NCI-H2196 treated with DMSO at 0.1 percent for 48 hours (cell line): Measurements from ENCODE around the gene IL1RL2.

Experiments used
- DNase-seq: peaks from one replicate; lab custom pipeline; 2025; ENCODE audit not compliant: unreplicated experiment; lab: John Stamatoyannopoulos, UW

IL1RL2 gene

DNA sequence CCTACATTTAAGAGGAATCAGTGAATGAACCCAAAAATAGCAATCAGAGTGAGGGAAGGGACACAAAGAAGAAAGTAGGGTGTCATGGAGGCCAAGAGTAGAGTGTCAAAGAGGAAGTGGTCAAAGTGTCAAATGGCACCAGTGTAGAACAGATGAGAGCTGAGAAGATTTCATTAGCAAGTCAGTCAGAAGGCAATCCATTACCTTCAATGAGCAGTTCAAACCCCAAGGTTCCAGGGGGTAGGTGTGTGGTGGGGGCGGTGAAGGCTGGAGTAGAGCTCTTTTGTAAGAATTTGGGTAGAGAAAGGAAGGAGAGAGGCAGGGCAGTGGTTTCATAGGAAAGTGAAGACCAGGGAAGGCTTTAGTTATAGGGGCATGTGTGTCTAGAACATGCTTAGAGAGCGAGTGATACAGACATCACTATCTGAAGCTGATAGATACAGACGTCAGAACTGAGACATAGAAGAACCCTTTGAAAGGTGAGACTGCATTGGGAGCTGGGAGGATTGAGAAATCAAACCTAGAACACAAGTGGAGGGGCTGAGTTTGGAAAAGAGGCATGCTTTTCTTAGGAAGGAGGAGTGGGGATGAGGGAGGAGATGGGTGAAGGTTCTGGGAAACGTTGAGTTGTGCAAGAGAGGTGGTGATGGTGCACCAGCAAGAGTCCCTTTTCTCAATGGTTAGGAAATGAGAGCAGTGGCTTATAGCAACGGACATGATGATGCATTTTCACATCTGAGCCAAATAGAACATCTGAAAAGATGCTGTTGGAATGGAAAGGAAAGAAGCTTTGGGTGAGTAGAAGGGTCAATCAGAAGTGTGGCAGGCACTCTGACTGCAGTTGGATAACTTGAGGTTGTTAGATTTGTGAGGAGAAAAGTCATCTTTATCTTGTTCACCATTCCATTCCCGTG, 75.7 kb downstream of the IL1RL2 start:
- no peak for DNase-seq

DNA sequence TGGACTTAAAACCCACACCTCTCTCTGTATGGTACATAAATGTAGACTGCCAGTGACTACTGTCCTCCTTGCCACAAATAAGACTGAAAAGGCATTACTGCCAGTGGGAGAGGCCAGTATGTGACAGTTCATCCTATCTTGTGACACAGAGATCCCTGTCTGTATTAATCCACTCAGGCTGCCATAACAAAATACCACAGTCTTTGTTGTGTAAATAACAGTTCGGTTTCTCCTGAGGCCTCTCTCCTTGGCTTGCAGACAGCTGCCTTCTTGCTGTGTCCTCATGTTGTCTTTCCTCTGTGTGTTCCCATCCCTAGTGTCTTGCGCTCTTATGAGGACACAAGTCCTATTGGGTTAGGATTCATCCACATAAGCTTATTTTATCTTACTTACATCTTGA, 78.1 kb downstream of the IL1RL2 start:
- DNase-seq: no peak

DNA sequence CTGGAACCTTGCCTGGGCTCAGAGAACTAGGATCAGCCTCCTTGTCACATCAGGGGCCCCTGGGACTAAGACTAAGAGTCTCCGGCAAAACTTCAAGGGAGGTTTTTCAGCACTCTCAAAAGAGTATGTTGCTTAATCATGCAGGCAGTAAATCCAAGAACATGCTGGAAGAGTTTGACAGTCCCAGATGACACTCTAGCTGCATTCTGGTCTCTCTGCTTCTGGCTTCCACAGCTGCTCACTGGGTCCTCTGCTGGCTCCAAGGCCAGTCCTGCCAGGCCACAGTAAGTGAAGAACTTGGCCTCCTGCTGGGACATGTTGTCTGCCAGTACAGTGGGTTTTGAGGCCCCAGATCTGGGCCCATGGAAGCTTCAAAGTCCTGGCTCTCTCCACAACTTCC, 79.4 kb downstream of the IL1RL2 start:
- no peak for DNase-seq

DNA sequence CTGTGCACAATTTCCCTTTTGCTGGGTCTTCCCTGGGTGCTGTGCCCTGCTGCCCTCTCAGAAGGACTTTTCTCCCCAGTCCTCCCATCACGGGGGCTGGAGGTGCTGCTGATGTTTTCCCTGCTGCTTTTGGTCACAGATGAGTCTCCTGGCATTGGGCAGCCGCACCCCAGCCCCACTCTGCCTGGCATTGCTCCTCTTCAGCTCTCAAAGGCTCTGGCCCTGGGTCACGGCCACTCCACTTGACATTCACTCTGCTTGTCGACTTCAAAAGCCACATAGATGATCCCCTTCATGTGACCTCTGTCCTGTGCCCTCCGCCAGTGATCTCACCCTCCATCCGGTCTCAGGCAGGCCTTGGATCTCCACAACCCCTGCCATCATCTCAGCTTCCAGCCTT, 81.0 kb downstream of the IL1RL2 start:
- DNase-seq: no peak

DNA sequence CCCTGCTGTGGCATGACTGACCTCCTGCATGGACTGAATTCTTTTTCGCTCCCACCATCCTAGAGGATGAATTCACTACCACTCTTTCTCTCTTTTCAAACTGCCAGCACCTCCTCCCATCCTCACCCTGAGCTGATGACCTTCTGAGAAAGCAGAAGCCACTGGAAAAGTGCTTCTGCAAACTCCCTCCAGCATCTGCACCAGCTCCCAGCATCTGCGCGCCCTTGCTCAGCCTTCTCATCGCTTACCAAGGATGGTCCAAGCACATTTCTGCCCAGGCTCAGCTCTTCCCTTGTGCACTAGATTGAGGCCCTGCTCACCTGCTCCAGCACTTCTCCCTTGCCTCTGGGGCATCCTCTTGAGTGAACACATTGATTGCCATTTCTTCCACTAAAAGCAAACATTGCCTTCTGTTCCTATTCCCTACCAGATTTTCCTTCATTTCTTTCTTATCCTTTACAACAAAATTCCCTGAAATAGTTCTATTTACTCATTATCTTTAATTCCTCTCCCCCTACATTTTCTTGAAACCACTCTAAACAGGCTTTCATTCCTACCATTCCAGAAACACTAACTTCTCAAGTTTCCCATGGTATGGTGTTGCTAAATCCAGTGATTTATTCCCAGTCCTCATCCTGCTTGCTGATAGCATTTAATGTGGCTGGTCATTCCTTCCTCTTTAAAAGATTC, 81.8 kb downstream of the IL1RL2 start:
- DNase-seq: no peak

DNA sequence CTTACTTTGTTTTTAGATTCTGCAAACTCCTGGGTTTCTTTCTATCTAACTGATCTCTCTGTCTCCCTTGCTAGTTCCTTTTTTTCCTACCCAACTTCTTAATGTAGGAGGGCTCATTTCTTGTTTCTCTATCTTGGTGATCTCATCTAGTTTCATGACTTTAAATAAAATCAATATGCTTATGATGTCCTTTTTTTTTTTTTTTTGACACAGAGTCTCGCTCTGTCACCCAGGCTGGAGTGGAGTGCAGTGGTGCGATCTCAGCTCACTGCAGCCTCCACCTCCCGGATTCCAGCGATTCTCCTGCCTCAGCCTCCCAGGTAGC, 82.3 kb downstream of the IL1RL2 start:
- no peak for DNase-seq

DNA sequence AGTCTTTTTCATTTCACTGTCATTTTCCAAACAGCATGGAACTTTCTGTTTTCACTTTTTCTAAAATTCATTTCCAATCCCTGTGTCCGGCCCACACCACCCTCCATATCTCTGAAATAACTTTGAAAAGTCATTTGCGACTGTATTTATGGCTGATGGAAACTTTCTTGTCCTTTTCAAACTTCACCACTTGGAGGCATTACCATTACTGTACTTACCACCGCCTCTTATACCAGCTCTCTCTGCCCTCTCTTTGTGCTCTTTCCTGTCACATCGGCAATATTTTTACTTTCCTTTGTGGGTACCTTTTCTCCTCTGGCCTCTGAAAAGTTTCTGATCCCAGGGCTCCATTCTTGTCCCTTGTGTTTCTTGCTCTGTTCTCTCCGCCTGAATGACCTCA, 85.0 kb downstream of the IL1RL2 start:
- DNase-seq: no peak

DNA sequence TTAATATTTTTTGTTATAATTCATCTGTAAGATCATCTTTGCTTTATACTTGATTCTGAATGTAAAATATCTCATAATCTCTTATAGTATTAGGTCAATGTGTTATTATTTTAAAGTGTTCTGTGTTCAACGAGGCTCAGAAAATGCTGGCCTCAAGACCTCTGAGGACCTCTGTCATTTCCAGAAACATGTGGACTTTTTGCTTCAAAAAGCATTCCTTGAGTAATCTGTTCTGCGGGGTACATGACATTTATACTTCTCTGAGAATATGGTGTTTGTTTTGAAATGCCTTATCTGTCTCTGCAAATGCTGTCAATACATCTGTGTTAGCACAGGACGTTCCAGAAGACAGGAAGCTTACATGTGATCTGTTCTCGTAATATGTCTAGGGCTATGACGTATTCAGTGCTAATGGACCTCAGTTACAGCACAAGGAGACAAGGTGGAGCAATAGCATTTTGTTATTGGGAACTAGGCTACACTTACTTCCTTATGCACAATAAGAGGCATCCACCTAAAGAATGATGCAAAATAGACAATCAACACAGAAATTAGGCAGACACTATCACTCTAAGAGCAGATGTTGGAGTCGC, 86.9 kb downstream of the IL1RL2 start:
- DNase-seq: no peak

DNA sequence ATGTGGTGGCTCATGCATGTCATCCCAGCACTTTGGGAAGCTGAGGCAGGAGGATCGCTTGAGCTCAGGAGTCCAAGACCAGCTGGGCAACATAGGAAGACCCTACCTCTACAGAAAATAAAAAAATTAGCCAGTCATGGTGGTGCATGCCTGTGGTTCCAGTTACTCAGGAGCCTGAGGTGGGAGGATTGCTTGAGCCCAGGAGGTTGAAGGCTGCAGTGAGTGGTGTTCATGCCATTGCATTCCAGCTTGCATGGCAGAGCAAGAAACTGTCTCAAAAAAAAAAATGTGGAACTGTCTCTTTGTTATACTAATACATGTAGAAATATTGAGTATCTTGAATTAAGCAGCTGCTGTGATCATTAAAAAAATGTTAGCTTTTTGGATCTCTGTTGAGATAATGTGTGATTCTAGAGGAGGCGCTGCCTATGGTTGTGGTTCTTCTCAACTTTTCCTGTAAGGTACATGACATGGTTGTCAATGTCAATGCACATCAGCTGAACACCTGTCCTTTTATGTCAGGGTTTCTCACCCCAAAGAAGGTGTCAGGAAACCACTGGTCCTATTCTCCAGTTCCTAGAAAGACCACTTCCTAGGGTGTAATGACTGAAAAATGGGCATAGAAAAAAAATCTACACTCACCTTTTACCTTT, 89.9 kb downstream of the IL1RL2 start:
- no peak for DNase-seq

DNA sequence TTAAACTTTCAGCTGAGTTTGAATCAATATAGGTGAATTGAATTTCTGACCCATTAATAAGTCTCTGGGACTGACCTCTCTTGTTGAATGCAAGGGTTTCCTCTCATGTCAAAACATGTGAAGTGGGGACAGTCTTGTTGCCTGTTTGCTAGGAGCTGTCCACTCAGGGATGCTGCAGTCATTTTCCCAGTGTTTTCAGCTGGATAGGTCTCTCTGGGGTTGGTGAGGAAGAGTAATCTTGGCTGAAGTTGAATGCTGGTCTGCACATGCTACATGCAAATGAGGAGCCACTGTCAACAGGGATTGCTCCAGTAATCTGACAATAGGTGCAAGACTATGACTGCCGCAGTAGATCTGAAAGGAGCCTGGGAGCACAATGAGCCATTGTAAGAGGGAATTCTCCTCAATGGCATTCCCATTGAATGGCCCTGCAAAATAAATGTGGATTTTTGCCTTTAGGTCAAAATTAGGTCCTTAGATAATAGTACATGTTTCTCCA, 90.4 kb downstream of the IL1RL2 start:
- DNase-seq: no peak

DNA sequence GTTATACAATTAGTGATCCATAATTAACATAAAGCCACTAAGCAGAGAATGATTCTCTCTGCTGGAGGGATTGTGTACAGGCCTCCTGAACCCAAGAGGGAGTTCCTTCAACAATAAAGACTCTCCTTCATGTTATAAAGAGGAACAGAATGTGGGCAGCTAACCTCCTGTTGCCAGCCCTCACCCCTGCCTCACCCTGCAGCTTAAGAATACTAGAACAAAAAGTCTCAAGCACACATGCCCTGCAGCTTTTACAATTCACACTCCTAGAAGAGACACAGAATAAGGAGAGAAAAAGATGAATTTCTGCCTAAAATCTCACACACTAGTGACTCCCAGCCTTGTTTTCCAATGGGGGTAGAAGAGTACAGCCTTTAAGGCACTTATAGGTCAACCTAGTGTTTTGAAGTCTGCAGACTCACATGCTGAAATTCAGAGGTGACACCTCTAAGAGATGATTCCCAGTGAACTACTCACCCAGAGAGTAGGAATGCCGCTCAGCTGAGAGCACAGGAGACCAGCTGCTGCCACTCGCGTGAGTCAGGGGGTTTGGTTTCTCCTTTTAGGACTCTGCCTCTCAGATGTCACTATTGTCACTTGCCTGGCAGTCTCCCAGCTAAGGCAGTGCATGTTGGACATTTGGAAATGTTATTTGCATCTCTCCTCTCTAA, 92.0 kb downstream of the IL1RL2 start:
- no peak for DNase-seq

DNA sequence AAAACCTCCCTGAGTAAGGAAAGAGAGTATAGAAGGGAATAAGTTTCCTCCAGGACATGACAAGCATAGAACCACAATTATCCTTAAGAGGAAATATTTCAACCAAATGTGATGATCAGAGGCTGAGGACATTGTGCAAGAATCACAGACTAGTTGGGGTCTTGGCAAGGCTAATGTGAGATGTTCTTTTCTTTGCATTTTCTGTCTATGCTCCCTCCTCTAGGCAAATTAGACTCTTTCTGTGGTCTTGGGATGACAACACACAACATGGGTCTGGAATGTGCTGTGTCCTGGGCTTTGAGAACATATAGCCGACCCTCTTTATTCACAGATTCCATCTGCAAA, 92.5 kb downstream of the IL1RL2 start:
- no peak for DNase-seq

DNA sequence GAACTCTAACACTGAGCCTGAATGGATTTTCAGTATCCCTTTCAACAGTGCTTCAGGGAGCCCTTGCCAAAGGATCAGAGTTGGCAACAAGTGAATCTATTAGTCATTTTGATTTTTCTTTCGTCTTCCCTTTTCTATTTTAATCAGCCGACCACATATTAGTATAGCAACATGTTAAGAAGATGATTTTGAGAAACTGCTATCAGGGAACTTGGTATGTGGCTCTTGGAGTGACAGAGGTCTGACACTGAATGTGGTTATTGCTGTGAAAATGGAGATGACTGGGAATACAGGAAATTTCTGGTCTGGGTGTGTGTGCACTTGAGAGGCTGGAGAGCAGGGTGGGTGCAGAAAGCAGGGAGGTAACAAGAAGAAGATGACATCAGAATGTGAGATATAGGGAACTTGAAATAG, 95.9 kb downstream of the IL1RL2 start:
- DNase-seq: no peak

DNA sequence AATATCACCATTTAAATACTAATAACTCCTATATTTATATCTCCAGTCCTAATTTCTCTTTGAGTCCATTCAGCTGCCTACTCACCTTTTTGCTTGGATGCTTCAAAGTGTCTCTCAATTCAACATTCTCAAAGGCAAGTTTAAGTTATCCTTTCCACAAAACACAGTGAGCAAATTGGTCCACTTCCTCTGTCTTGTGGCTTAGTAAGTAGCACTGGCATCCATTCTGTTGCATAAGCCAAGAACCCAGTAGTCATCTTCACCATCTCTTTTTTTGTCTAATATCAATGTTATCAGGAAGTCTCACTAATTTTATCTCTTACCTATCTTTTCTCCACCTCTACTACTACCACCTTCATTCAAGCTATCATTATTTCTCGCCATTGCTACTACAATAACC, 97.2 kb downstream of the IL1RL2 start:
- no peak for DNase-seq

DNA sequence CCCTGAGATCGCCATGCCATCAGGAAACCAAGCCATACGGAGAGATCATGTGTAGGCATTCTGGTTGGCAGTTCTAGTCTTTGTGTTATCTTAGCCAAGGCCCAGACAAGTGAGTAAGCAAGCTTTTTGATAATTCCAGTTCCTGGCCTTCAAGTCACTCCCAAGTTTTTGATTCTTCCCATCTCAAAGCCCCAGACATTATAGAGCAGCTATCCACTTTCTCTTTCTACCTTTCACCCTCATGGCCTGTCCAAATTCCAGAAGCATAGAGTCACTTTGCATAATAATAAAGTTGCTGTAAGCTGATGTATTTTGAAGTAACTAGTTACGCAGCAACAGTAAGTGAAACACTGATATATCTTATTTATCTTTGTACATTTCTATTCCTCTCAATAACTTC, 97.8 kb downstream of the IL1RL2 start:
- no peak for DNase-seq

DNA sequence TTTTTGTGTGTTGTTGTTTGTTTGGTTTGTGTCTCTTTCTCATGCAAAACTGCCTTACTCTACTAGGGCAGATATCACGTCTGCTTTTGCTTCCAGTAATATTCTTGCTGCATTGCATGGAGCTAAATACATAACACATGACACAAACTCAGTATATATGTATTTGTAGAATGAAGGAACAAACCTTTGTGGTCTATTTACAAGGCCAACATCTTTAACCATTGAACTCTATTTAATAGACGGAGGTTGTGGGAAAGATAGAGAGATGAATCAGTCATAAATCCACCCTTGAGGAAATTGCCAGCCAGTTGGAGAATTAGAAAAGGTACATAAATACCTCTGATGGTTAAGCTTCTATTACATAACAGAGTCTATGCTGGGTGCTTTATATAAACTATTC, 98.5 kb downstream of the IL1RL2 start:
- no peak for DNase-seq

DNA sequence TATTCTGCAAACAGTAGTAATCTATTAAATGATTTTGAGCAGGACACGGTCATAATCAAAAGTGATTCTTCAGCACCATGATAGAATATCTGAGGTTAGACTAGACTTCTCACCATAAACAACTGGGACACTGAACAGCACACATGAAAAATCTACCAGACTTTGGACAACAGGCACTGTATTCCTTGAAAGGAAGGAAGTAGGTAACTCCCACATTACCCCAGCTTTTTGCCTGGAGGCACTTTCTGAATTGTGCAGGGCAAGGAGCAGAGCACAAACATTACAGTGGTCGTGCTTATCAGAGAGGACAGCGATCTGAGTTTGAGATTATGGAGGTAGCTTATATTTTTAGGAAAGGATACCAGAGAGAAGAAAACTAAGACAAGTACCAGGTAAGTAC, 99.2 kb downstream of the IL1RL2 start:
- DNase-seq: no peak

DNA sequence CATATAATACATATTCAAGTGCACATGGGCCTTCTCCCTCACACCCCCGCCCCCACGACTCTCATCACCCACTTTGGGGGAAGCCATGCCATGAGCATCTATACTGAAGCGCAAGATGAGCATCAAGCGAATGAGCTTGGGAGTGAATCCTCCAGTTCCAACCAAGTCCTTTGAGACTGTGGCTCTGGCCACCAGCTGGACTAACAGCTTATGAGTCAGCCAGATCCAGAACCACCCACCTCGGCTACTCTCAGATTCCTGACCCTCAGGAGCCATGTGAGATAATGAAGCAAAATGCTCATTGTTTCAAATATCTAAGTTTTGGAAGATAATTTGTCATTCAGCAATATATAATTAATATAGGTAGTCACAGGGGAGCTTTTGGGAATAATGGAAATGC, 102.3 kb downstream of the IL1RL2 start:
- DNase-seq: no peak
